ENCODE data around the gene PBX3.

DNA sequence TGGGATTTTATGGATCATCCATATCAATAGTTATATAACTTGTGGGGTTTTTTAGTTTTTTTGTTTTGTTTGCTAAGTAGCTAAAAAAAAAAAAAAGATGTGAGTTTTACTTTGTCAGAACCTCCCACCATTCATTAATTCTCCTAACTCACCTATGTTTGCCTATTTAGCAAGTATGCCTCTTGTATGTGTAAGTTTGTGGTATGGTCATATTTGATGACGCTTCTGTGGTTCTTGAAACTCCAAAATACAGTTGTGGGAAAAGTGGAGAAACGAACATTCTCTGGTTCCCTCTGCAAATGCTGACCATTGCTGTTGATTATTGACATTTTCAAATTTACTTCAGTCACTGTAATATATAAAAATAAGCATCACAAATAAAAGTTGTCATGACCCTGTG, 75.7 kb downstream of the PBX3 start:
- TF ChIP-seq, protein P1, sequence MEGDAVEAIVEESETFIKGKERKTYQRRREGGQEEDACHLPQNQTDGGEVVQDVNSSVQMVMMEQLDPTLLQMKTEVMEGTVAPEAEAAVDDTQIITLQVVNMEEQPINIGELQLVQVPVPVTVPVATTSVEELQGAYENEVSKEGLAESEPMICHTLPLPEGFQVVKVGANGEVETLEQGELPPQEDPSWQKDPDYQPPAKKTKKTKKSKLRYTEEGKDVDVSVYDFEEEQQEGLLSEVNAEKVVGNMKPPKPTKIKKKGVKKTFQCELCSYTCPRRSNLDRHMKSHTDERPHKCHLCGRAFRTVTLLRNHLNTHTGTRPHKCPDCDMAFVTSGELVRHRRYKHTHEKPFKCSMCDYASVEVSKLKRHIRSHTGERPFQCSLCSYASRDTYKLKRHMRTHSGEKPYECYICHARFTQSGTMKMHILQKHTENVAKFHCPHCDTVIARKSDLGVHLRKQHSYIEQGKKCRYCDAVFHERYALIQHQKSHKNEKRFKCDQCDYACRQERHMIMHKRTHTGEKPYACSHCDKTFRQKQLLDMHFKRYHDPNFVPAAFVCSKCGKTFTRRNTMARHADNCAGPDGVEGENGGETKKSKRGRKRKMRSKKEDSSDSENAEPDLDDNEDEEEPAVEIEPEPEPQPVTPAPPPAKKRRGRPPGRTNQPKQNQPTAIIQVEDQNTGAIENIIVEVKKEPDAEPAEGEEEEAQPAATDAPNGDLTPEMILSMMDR (IDR thresholded peaks at IDR 0.05): no peak
- TF ChIP-seq POLR2A (IDR thresholded peaks at IDR 0.05): no peak
